KMS-11 (cell line): ENCODE measurements around the gene ARHGEF40.

Experiments used
- H2AFZ ChIP-seq: fragments of 200-600 bp; sonication (generic); 2 replicates; pipeline ENCODE4 v1.6.1; 2016; ENCODE audit warnings: antibody characterized with exemption, mixed run types, low read depth
- H3K27ac ChIP-seq: fragments of 200-600 bp; sonication (generic); 2 replicates; pipeline ENCODE4 v1.6.1; 2016; ENCODE audit warnings: mild to moderate bottlenecking, mixed run types
- H3K27me3 ChIP-seq: fragments of 200-600 bp; sonication (generic); 2 replicates; pipeline ENCODE4 v1.6.1; 2017; ENCODE audit warnings: mild to moderate bottlenecking, low read depth, mixed run types, moderate library complexity; ENCODE audit not compliant: insufficient read depth
- H3K36me3 ChIP-seq: fragments of 200-600 bp; sonication (generic); 2 replicates; pipeline ENCODE4 v1.6.1; 2017; ENCODE audit warnings: mild to moderate bottlenecking, mixed run types; ENCODE audit not compliant: insufficient read depth
- H3K4me1 ChIP-seq: fragments of 200-600 bp; sonication (generic); 2 replicates; pipeline ENCODE4 v1.6.1; 2016; ENCODE audit warnings: mild to moderate bottlenecking, low read depth, mixed run types; ENCODE audit not compliant: poor library complexity, severe bottlenecking
- H3K4me2 ChIP-seq: fragments of 200-600 bp; sonication (generic); 2 replicates; pipeline ENCODE4 v1.7.0; 2016; ENCODE audit warnings: mild to moderate bottlenecking, mixed run types
- H3K4me3 ChIP-seq: fragments of 200-600 bp; sonication (generic); IDR thresholded peaks from 2 replicates; pipeline ENCODE4 v1.6.1; 2017; ENCODE audit warnings: low read depth, low read length, mixed read lengths; ENCODE audit not compliant: insufficient read depth
- H3K79me2 ChIP-seq: fragments of 200-600 bp; sonication (generic); 2 replicates; pipeline ENCODE4 v1.6.1; 2016; ENCODE audit warnings: low read depth, mixed run types; ENCODE audit not compliant: insufficient read depth
- H3K9ac ChIP-seq: fragments of 200-600 bp; sonication (generic); 2 replicates; pipeline ENCODE4 v1.6.1; 2016; ENCODE audit warnings: mild to moderate bottlenecking, mixed run types
- H4K20me1 ChIP-seq: fragments of 200-600 bp; sonication (generic); 2 replicates; pipeline ENCODE4 v1.6.1; 2016; ENCODE audit warnings: mild to moderate bottlenecking, mixed run types; ENCODE audit not compliant: insufficient read depth
- CTCF ChIP-seq: fragments of 200-600 bp; sonication (generic); conservative IDR thresholded peaks from 2 replicates; pipeline ENCODE4 v1.6.1; 2017; ENCODE audit warnings: low read depth, mild to moderate bottlenecking, antibody characterized with exemption, low read length, moderate library complexity, mixed read lengths

The ARHGEF40 gene

GRCh38 chr14:21075719-21076437 lies 5.8 kb downstream of the ARHGEF40 start:
- Histone ChIP-seq H3K4me2 (no peak overlapping the region), H2AFZ (no peak overlapping the region), H3K4me1 (peaks cover 8% of the 10 kb centered on the region), H3K9ac (no peak overlapping the region), H3K27ac (no peak overlapping the region), H3K4me3 (no peak overlapping the region), H3K36me3 (no peaks in the 10 kb centered on the region), H3K27me3 (no peaks in the 10 kb centered on the region), H4K20me1 (no peaks in the 10 kb centered on the region), H3K79me2 (no peaks in the 10 kb centered on the region)
- TF ChIP-seq CTCF = no peak

GRCh38 chr14:21077672-21078071 lies 7.6 kb downstream of the ARHGEF40 start:
- Histone ChIP-seq H3K4me3 (no peak overlapping the region), H3K27ac (no peak overlapping the region), H3K79me2 (no peaks in the 10 kb centered on the region), H3K36me3 (no peaks in the 10 kb centered on the region), H3K9ac (no peak overlapping the region), H3K4me2 (no peak overlapping the region), H2AFZ (no peak overlapping the region), H3K27me3 (no peaks in the 10 kb centered on the region), H3K4me1 (no peaks in the 10 kb centered on the region), H4K20me1 (no peaks in the 10 kb centered on the region)
- no peak for TF ChIP-seq CTCF

GRCh38 chr14:21078287-21078686 lies 8.2 kb downstream of the ARHGEF40 start:
- Histone ChIP-seq H4K20me1 (no peaks in the 10 kb centered on the region), H2AFZ (no peak overlapping the region), H3K4me1 (no peaks in the 10 kb centered on the region), H3K4me2 (no peak overlapping the region), H3K79me2 (no peaks in the 10 kb centered on the region), H3K27ac (no peak overlapping the region), H3K4me3 (no peak overlapping the region), H3K27me3 (no peaks in the 10 kb centered on the region), H3K9ac (no peak overlapping the region), H3K36me3 (no peaks in the 10 kb centered on the region)
- no peak for TF ChIP-seq CTCF

GRCh38 chr14:21078726-21079125 lies 8.6 kb downstream of the ARHGEF40 start:
- H3K4me1 ChIP-seq = no peaks in the 10 kb centered on the region
- H3K36me3 ChIP-seq = no peaks in the 10 kb centered on the region
- no peak for TF ChIP-seq CTCF

More at GRCh38 chr14:21078726-21079125, 8.6 kb downstream of the ARHGEF40 start:
- H3K9ac ChIP-seq = no peak overlapping the region
- H3K27ac ChIP-seq = no peak overlapping the region
- no peak overlapping the region for H3K4me2 ChIP-seq
- H4K20me1 ChIP-seq = no peaks in the 10 kb centered on the region
- H3K79me2 ChIP-seq = no peaks in the 10 kb centered on the region
- no peak overlapping the region for H2AFZ ChIP-seq
- no peaks in the 10 kb centered on the region for H3K27me3 ChIP-seq
- H3K4me3 ChIP-seq = no peak overlapping the region
